ENCODE results near the gene TNK2. TPM values are rescaled to one million over a fixed set of nuclear protein-coding genes. Genes with fewer than 3 reads are reported as not detected.

The TNK2 gene
- total and polyA plus RNA-seq, 2 donors (not counting 1 experiment from before 2014, with no cell fraction given) = 131 to 198 TPM

DNA sequence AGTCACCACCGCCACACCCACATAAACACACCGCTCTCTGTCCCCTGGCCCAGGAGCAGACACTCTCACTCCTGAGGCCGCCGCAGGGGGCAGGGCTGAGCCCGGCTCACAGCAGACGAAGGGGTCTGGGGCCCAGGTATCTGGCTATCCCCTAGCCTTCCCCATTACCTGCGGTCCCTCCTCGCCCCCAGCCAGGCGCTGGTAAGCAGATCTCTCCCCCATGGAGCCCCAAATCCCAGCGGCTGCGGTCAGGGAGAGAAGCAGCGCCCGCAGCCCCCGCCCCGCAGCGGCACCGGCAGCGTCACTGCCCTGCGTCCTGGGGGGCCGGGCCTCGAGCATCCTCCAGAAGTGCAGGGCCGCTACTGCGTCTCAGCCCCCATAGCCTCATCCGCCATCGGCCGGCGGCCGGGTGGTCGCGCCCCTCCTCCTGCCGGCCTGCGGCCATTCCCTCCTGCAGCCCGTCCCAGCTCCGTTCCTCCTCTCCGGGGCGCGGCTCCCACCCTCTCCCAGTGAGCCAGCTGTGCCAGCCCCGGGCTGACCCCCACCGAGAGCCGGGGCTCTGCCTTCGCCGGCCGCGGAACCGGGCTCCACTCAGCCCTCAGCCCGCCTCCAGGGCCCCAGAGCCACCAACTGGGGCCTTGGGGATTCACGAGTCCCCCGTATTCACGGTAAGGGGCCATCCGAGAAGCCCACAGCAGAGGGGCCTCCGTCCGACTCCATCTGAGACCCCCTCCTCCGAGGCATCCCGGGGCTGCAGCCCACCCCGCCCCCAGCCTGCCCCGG lies 13.1 kb downstream of the TNK2 start:
- Mint-ChIP-seq H3K4me1 (peaks cover 55% of the 10 kb centered on the region), H3K9me3 (ENCODE audit: insufficient read depth) (no peaks in the 10 kb centered on the region), H3K4me3 (peak overlapping the region; percentile 95), H3K27ac (peak overlapping the region; percentile 95), H3K27me3 (no peaks in the 10 kb centered on the region)
- ChIA-PET CTCF (interaction anchor here (1.1 to 9.4 kb wide), 12 partner anchors 8 to 177 kb away, joined by 3 to 223 read pairs (median 15); partner anchors contain the start of gene TNK2), POLR2A (interaction anchor here (0.9 to 6.9 kb wide), 8 partner anchors 12 to 270 kb away, joined by 3 to 134 read pairs (median 4); partner anchors contain the start of gene TNK2)
- intact Hi-C loops (cut with micrococcal nuclease) = loop anchor here (1.0 kb wide), 1 partner anchor 12 kb away; no protein-coding TSS in a partner anchor
- peaks cover 83% of the 10 kb centered on the region for H3K79me2 ChIP-seq (ENCODE audit: control insufficient read depth, insufficient read depth, low read length)
- TF ChIP-seq, protein P1, sequence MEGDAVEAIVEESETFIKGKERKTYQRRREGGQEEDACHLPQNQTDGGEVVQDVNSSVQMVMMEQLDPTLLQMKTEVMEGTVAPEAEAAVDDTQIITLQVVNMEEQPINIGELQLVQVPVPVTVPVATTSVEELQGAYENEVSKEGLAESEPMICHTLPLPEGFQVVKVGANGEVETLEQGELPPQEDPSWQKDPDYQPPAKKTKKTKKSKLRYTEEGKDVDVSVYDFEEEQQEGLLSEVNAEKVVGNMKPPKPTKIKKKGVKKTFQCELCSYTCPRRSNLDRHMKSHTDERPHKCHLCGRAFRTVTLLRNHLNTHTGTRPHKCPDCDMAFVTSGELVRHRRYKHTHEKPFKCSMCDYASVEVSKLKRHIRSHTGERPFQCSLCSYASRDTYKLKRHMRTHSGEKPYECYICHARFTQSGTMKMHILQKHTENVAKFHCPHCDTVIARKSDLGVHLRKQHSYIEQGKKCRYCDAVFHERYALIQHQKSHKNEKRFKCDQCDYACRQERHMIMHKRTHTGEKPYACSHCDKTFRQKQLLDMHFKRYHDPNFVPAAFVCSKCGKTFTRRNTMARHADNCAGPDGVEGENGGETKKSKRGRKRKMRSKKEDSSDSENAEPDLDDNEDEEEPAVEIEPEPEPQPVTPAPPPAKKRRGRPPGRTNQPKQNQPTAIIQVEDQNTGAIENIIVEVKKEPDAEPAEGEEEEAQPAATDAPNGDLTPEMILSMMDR (IDR thresholded peaks at IDR 0.05) = peak; percentile 77
- TF ChIP-seq EZH2 (IDR thresholded peaks at IDR 0.05; ENCODE audit: borderline replicate concordance, insufficient read depth, low read depth, low read length, poor library complexity, severe bottlenecking) = no peak
- H3K36me3 ChIP-seq (replicated peaks in 1 of 2; ENCODE audit: control extremely low read depth in 1 of 2, control insufficient read depth in 1 of 2, extremely low read depth in 1 of 2, insufficient read depth in 2 of 2, low read length in 1 of 2) = peaks cover 0 to 10% of the 10 kb centered on the region in 2 experiments
- H3K4me2 ChIP-seq (replicated peaks; ENCODE audit: low read depth, low read length, poor library complexity, severe bottlenecking) = peak overlapping the region; percentile 94
- peak overlapping the region; percentile 77 for H2AFZ ChIP-seq (ENCODE audit: insufficient read depth, low read depth, low read length, poor library complexity, severe bottlenecking)
- under 1% methylated on average over 56 of the region's 56 CpGs for WGBS (ENCODE audit: insufficient coverage)
- H3K27me3 ChIP-seq (replicated peaks in 1 of 4; ENCODE audit: control extremely low read depth in 1 of 4, control insufficient read depth in 3 of 4, insufficient read depth in 4 of 4, low read length in 3 of 4) = no peaks in the 10 kb centered on the region
- H3K27ac ChIP-seq (ENCODE audit: low read length in 2 of 2) = peak overlapping the region; percentile 75 to 87
- H3K4me1 ChIP-seq (ENCODE audit: control insufficient read depth in 2 of 2, insufficient read depth in 2 of 2, low read length in 2 of 2) = peaks cover 52 to 61% of the 10 kb centered on the region in 2 donors
- peaks cover 66% of the 10 kb centered on the region for H4K20me1 ChIP-seq (ENCODE audit: control insufficient read depth, insufficient read depth, low read length, poor library complexity, severe bottlenecking)
- peak overlapping the region; percentile 63 to 79 (median 74) for H3K4me3 ChIP-seq (ENCODE audit: control extremely low read depth in 1 of 5, extremely low read depth in 1 of 5, insufficient read depth in 1 of 5, low read depth in 2 of 5, low read length in 4 of 5)
- no peaks in the 10 kb centered on the region for H3K9me3 ChIP-seq (ENCODE audit: control extremely low read depth in 1 of 3, control insufficient read depth in 2 of 3, insufficient read depth in 1 of 3, low read length in 2 of 3)
- DNase-seq (peak; percentile 85), ATAC-seq (ENCODE audit: low read depth) (peak; percentile 68)
- peak overlapping the region; percentile 79 for H3K9ac ChIP-seq (ENCODE audit: low read length)
